Ishikawa (cell line): Measurements from ENCODE around the gene TSGA10IP.
A peak's percentile ranks its signal among the peaks of the same experiment; 100 is the strongest.

Source experiments
- CEBPB ChIP-seq: IDR thresholded peaks from 2 replicates; pipeline ENCODE4 v1.6.1; 2012
- EGR1 ChIP-seq: IDR thresholded peaks from 2 replicates; pipeline ENCODE4 v1.6.1; 2012
- EP300 ChIP-seq: IDR thresholded peaks from 2 replicates; pipeline ENCODE4 v1.6.1; 2012; ENCODE audit warnings: borderline replicate concordance
- FOXM1 ChIP-seq: IDR thresholded peaks from 2 replicates; pipeline ENCODE4 v1.6.1; 2012; ENCODE audit warnings: low read depth, borderline replicate concordance
- RAD21 ChIP-seq: IDR thresholded peaks from 2 replicates; pipeline ENCODE4 v1.6.1; 2012; ENCODE audit warnings: low read depth
- REST ChIP-seq: IDR thresholded peaks from 2 replicates; pipeline ENCODE4 v1.6.1; 2012; ENCODE audit warnings: low read depth, mild to moderate bottlenecking
- TAF1 ChIP-seq: IDR thresholded peaks from 2 replicates; pipeline ENCODE4 v1.6.1; 2012; ENCODE audit warnings: low read depth, mild to moderate bottlenecking
- YY1 ChIP-seq: IDR thresholded peaks from 2 replicates; pipeline ENCODE4 v1.6.1; 2012; ENCODE audit warnings: low read depth
- TF ChIP-seq, protein P1 (sequence below): IDR thresholded peaks from 2 replicates; pipeline ENCODE4 v1.6.1; 2012

DNA sequence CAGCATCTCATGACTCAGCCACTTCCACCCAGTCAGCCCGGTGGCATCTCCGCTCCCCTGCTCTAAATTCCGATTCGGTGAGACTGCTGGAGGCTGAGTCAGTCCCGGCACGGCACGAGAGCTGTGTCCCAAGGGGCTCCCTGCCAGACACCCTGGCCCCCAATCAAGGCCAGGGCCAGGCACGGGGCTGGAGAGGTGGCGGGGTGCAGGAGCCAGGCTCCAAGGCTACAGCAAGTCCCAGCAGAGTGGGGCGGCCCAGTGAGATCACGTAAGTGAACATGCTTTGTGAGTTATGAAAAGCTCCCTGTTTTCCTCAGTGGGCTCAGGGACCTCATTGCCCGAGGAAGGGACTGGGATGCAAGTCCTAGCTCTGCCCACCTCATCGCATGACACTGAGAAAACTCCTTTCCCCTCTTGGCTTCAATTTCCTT is 29.4 kb upstream of the TSGA10IP start:
- TF ChIP-seq FOXM1 (0 out of 2 replicates have a peak, but pooled peaks have one; percentile 29), CEBPB (no peak), EGR1 (no peak), REST (no peak), RAD21 (no peak), EP300 (peak; percentile 83), TAF1 (no peak), YY1 (no peak)
- TF ChIP-seq, protein P1, sequence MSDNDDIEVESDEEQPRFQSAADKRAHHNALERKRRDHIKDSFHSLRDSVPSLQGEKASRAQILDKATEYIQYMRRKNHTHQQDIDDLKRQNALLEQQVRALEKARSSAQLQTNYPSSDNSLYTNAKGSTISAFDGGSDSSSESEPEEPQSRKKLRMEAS: 0 out of 2 replicates have a peak, but pooled peaks have one; percentile 47
